D721Med (cell line): ENCODE data around the gene DOCK4.

Experiments used
- DNase-seq: peaks from one replicate; pipeline ENCODE4 v3.0.0; 2011; ENCODE audit warnings: low spot score; ENCODE audit not compliant: insufficient read length
- FAIRE-seq: peaks from 2 replicates; lab custom pipeline; 2011; peaks lifted over from hg19 to GRCh38; lab: Jason Lieb, UNC
- TF ChIP-seq, protein P1 (sequence below): IDR thresholded peaks from 2 replicates; pipeline ENCODE4 v1.5.1; 2012; ENCODE audit warnings: mild to moderate bottlenecking, control low read depth; ENCODE audit not compliant: insufficient read depth; ENCODE audit errors: missing control alignments

DOCK4 gene

DNA sequence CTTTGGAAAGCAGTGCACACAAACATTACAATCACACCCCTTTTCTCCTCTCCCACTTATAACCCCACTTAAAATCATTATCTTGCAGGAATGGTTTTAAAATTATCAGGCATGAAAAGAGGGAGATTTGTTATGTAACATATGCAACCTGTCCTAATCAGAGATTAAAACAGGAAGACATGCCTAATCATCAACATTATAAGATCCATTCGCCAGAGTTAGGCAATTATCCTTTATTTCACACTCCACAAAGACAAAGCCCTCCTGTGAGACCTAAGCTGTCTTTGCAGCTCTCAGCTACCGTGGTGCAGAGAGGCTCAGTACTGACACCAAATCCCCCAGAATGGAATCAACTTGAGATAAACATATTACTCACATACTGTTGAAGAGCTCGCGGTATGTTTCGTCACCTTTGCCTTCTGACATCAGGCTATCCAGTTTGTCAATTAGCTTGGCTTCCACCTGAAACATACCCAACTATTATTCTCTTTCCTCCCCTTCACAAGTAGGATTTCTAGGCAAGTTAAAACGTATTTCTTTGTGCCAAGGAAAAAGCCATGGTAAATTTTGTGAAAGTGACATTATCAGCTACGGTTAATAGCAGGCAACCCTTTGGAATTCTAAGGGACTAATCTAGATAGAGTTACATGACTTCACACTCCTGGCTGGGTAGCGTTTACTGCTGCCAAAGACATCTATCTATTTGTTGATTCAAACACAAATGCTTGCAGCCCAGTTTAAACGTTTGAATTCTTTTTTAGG, 417.7 kb downstream of the DOCK4 start:
- FAIRE-seq (peak; percentile 96), DNase-seq (peak; percentile 27)
- TF ChIP-seq, protein P1, sequence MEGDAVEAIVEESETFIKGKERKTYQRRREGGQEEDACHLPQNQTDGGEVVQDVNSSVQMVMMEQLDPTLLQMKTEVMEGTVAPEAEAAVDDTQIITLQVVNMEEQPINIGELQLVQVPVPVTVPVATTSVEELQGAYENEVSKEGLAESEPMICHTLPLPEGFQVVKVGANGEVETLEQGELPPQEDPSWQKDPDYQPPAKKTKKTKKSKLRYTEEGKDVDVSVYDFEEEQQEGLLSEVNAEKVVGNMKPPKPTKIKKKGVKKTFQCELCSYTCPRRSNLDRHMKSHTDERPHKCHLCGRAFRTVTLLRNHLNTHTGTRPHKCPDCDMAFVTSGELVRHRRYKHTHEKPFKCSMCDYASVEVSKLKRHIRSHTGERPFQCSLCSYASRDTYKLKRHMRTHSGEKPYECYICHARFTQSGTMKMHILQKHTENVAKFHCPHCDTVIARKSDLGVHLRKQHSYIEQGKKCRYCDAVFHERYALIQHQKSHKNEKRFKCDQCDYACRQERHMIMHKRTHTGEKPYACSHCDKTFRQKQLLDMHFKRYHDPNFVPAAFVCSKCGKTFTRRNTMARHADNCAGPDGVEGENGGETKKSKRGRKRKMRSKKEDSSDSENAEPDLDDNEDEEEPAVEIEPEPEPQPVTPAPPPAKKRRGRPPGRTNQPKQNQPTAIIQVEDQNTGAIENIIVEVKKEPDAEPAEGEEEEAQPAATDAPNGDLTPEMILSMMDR: no peak

- no peak for FAIRE-seq
- DNase-seq: no peak
- TF ChIP-seq, protein P1: no peak
These were observed 418.5 kb downstream of the DOCK4 start for GRCh38 chr7:111787741-111788140.

DNA sequence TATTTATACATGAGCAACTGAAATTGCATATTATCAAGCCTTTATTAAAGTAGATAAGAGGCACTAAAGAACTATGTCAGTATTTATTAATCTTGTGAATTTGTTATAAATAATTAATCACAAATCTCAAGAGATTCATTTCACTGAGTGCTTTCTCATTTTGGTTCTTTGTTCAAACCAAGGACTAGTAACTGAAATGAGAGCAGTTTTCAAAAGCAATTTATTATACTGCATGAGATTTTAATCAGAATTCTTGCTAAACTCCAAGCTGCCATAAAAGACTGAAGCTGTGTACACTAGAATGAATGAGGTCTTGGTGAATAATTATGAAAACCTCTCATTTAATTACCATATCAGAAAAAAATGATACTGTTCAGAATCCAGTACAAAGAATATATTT, 419.1 kb downstream of the DOCK4 start:
- TF ChIP-seq, protein P1: no peak
- no peak for FAIRE-seq
- no peak for DNase-seq

- FAIRE-seq: no peak
- no peak for DNase-seq
- TF ChIP-seq, protein P1: no peak
These were observed 421.1 kb downstream of the DOCK4 start for GRCh38 chr7:111785076-111785475.

DNA sequence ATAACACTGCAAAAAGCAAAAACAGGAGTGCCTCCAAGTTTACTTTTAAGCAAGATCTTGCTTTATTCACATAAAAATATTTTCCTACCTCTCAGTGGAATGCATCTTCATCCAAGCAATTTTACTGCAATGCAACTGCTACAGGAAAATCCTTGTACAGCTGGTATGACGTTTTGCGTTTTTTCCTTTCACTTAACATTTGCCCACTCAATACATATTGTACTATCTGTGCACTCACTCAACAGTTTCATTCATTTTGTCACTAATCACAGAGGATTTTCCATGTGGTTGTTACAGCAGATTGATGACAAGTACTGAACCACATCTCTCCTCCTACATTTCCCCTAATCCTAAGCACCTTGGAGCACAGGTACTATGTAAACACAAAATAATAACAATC, 421.9 kb downstream of the DOCK4 start:
- DNase-seq (no peak), FAIRE-seq (no peak)
- TF ChIP-seq, protein P1: no peak

DNA sequence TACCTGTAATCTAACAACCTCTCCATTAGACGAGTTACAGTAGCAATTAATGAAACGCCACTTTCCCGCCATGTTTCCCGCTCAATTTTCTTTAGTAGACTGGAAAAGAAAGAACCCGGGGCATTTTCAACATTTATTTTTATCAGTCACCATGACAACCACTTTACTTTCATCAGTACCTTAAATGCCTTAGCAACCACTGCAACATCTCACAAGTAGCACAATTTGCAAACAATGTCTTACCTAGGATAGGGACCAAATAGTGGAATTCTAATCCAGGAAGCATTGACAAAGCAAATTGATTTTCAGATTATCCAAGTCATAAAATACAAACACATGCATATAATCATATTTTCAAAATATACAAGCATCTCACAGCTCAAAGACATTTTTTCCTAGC, 422.3 kb downstream of the DOCK4 start:
- FAIRE-seq (no peak), DNase-seq (no peak)
- TF ChIP-seq, protein P1: no peak

DNA sequence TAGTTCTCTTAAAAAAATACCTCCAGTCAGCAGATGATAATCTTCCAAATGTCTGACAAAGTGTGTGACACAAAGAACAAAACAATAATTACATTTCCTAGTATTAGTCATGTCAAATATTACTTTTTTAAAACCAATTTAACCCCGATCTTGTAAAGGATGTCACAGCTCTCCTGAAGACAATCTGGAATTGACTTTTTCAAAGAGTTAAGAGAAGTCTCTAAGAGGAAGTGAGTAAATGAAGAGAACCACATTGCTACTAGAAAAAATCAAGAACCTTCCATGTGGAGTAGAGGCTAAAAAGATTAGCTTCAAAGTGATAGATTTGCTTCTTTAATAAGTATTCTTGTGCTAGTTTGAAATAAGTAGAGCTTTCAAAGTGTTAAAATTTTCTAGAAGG, 425.7 kb downstream of the DOCK4 start:
- FAIRE-seq (no peak), DNase-seq (no peak)
- TF ChIP-seq, protein P1: no peak
